T-cell (primary cell): ENCODE data around the gene DCUN1D4. TPM values are rescaled to one million over a fixed set of nuclear protein-coding genes. Genes with fewer than 3 reads are reported as not detected.

Experiments used
- ATAC-seq, 4 experiments: fragments of 200-7000 bp in 3 of 4; fragments of 150-1000 bp in 1 of 4; cut with Tn5 transposase; replicated peaks in 1 of 4; 1 replicate in 3 of 4; 2 replicates in 1 of 4; pipeline ENCODE4 v1.10.0; 2021; ENCODE audit warnings: moderate library complexity in 3 of 4, mild to moderate bottlenecking in 2 of 4, moderate number of reproducible peaks in 1 of 4
- CTCF ChIA-PET, 2 donors: fragments of 300-600 bp; sonication (Branson Sonifier 250); formaldehyde crosslinking; loops; one replicate each; lab custom pipeline; 2022; ENCODE audit warnings: antibody characterized with exemption in 2 of 2; lab: Charles Lee
- POLR2A ChIA-PET, 2 donors: fragments of 300-600 bp; sonication (Branson Sonifier 250); formaldehyde crosslinking; loops; one replicate each; lab custom pipeline; 2022; ENCODE audit warnings: antibody characterized with exemption in 2 of 2; lab: Charles Lee
- DNase-seq, 35 experiments: peaks; one replicate each; pipeline versions ENCODE4 v3.0.0 to v3.0.0-alpha.2; 2013 to 2023
- H3K27ac ChIP-seq: one replicate; pipeline ENCODE4 v1.5.1; 2013; ENCODE audit warnings: low read length
- H3K27me3 ChIP-seq, 2 experiments: replicated peaks in 1 of 2; 1 replicate in 1 of 2; 2 replicates in 1 of 2; pipeline versions ENCODE4 v1.6.1 to v1.7.0; 2013; ENCODE audit warnings: low read length in 1 of 2, mixed read lengths in 1 of 2; ENCODE audit not compliant: control insufficient read depth in 2 of 2, insufficient read depth in 2 of 2; ENCODE audit errors: extremely low read depth in 1 of 2
- H3K36me3 ChIP-seq, 2 donors: 1 replicate in 1 of 2; 2 replicates in 1 of 2; pipeline versions ENCODE4 v1.6.1 to v1.7.0; 2013; ENCODE audit warnings: low read length in 1 of 2; ENCODE audit not compliant: control insufficient read depth in 2 of 2, insufficient read depth in 1 of 2; ENCODE audit errors: extremely low read depth in 1 of 2
- H3K4me1 ChIP-seq, 2 experiments: 1 replicate in 1 of 2; 2 replicates in 1 of 2; pipeline versions ENCODE4 v1.6.1 to v1.7.0; 2013; ENCODE audit warnings: low read length in 2 of 2, mixed read lengths in 1 of 2; ENCODE audit not compliant: insufficient read depth in 2 of 2, control insufficient read depth in 1 of 2; ENCODE audit errors: extremely low read depth in 1 of 2
- H3K4me3 ChIP-seq, 2 donors: 1 replicate in 1 of 2; 2 replicates in 1 of 2; pipeline versions ENCODE4 v1.5.1 to v1.7.0; 2013; ENCODE audit warnings: mild to moderate bottlenecking in 2 of 2, low read length in 1 of 2, moderate library complexity in 1 of 2; ENCODE audit not compliant: control insufficient read depth in 1 of 2; ENCODE audit errors: extremely low read depth in 1 of 2
- H3K9me3 ChIP-seq: 2 replicates; pipeline ENCODE4 v1.7.0; 2013
- H3K27ac Mint-ChIP-seq, 2 donors: one replicate each; pipeline ENCODE4 v1.8.0; 2020 to 2021; ENCODE audit warnings: mild to moderate bottlenecking in 2 of 2, mixed read lengths in 2 of 2
- H3K27me3 Mint-ChIP-seq, 2 donors: one replicate each; pipeline ENCODE4 v1.8.0; 2021 to 2022; ENCODE audit warnings: mixed read lengths in 2 of 2
- H3K36me3 Mint-ChIP-seq: one replicate; pipeline ENCODE4 v1.8.0; 2021; ENCODE audit warnings: mixed read lengths
- H3K4me1 Mint-ChIP-seq, 3 donors: one replicate each; pipeline ENCODE4 v1.8.0; 2020 to 2022; ENCODE audit warnings: mixed read lengths in 3 of 3, mild to moderate bottlenecking in 1 of 3
- H3K4me3 Mint-ChIP-seq, 3 donors: one replicate each; pipeline ENCODE4 v1.8.0; 2020 to 2022; ENCODE audit warnings: mild to moderate bottlenecking in 3 of 3, mixed read lengths in 3 of 3, moderate library complexity in 3 of 3
- H3K9me3 Mint-ChIP-seq, 3 donors: one replicate each; pipeline ENCODE4 v1.8.0; 2020 to 2022; ENCODE audit warnings: mixed read lengths in 3 of 3
- WGBS: methylation state at CpG from one replicate; pipeline ENCODE4 v1.1.5; 2013; ENCODE audit warnings: missing lambda C conversion rate; ENCODE audit not compliant: insufficient coverage; 5-methylcytosine and 5-hydroxymethylcytosine counted together
- total RNA-seq, 35 experiments: library from RNA in 6 of 35; stranded (reverse) in 6 of 35; fragments of 120-200 nt in 1 of 35; gene quantifications; one replicate each; pipeline versions ENCODE4 v1.2.1 to v1.2.4 and lab custom pipeline; 2013 to 2026

Gene DCUN1D4
- total RNA-seq, 5 donors from 2014 or later (not counting 1 experiment from before 2014, with no cell fraction given), result 35.6 to 47.1 (median 37.3) TPM

DNA sequence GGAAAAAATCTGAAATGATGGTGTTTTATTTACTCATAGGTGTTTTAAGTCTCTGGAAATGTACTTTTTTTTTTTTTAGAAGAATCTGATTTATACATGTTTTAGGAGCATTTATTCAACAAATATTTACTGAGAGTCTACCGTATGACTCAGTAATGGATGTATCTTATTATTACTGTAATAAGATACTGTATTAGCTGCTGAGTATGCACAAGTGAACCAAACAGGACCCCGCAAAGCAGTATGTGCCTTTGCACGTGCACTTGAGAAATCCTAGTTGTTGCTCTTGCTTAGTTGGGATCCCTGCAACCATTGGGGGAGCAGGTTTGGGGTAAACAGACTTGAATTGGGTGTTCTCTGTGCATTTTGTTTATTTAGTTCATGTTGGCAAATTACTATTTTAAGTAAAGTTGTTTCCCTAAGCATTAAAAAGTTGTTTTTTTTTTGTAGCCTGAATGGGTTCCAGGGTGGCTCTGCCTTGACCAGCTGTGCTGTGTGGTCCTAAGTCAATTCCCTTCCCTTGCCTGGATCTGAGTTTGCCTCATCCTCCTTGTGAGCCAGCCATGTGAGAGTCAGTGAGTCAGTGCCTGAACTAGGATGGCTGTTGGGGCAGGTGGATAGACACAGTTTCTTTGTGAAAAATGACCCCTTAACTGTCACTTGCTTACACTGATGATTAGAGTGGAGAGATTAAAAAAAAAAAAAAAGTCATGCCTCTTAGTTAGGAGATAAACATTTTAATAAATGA is 27.7 kb downstream of the DCUN1D4 start:
- H3K27me3 ChIP-seq, result no peaks in the 10 kb centered on the region
- DNase-seq (no peak), ATAC-seq (no peak)
- H3K4me3 ChIP-seq, result no peak overlapping the region
- Mint-ChIP-seq H3K9me3 (peaks cover 0 to 4% (median 0%) of the 10 kb centered on the region in 3 donors), H3K27me3 (no peaks in the 10 kb centered on the region), H3K4me3 (no peak overlapping the region), H3K27ac (no peak overlapping the region), H3K36me3 (peaks cover 72% of the 10 kb centered on the region), H3K4me1 (no peaks in the 10 kb centered on the region)
- H3K4me1 ChIP-seq, result no peaks in the 10 kb centered on the region
- H3K27ac ChIP-seq, result no peak overlapping the region
- H3K9me3 ChIP-seq, result no peaks in the 10 kb centered on the region
- 100% methylated on average over 2 of the region's 3 CpGs for WGBS
- POLR2A ChIA-PET, result no interaction called here
- H3K36me3 ChIP-seq, result peaks cover 7 to 50% of the 10 kb centered on the region in 2 donors
- CTCF ChIA-PET, result no interaction called here

DNA sequence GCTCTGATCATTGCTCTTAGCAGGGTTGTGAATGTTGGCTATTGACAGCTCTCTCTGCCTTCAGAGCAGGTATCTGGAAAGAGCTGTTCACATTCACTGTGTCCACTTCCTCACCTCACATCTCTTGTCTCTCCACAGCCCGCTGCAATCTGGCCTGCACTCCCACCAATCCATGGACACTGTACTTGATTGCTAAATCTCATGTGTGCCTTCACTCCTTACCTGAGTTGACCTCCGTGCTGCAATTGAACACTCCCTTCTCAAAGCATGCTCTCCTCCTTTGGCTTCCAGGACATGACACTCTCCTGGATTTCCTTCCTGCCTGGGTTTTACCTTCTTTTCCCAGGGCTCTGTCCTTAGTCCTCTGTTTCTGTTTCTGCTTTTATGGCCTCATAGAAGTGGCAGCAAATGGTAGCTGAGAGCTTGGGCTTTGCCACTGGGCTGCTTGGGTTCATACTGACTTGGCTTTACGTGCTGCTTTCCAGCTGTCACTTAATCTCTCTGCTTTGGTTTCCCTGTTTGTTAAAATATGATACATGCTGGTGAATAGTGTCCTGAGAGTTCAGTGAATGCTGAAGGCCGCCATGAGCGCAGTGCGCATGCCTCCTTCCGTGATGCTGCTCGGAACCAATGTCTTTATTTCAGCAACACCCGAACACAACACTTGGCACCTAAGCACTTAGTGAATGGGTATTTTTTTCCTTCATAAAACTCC is 29.5 kb downstream of the DCUN1D4 start:
- no peaks in the 10 kb centered on the region for H3K27me3 Mint-ChIP-seq
- Histone ChIP-seq H3K36me3 (peaks cover 5 to 47% of the 10 kb centered on the region in 2 donors), H3K27ac (no peak overlapping the region), H3K4me1 (no peaks in the 10 kb centered on the region), H3K27me3 (no peaks in the 10 kb centered on the region), H3K4me3 (no peak overlapping the region), H3K9me3 (no peaks in the 10 kb centered on the region)
- CTCF ChIA-PET, result interaction anchor here in 1 of 2 donors (0.5 kb wide), 1 partner anchor 212 kb away, joined by 3 read pairs; no protein-coding TSS in a partner anchor
- H3K4me3 Mint-ChIP-seq, result no peak overlapping the region
- ATAC-seq (no peak), DNase-seq (no peak)
- POLR2A ChIA-PET, result no interaction called here
- 80% methylated on average over 3 of the region's 9 CpGs for WGBS
- H3K9me3 Mint-ChIP-seq, result peaks cover 0 to 7% (median 0%) of the 10 kb centered on the region in 3 donors
- H3K36me3 Mint-ChIP-seq, result peaks cover 73% of the 10 kb centered on the region
- no peak overlapping the region for H3K27ac Mint-ChIP-seq
- H3K4me1 Mint-ChIP-seq, result no peaks in the 10 kb centered on the region

DNA sequence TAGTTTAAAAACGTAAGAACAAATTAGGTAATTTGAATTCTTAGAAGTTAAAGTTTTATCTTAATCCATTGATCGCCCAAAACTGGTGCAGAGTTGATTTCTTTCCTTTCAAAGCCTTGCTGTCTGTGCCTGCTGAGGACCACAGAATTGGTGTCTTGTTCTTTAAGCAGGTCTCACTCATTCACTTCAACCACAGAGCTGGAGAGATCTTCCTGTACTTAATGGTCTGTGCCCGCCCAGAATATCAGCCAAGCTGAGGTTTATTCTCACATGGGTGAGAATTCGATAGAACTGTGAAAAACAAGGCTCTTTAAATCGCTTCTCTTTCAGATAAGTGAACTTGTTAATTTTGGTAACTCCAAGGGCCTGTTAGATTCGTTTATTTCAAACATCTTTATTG is 31.6 kb downstream of the DCUN1D4 start:
- H3K9me3 Mint-ChIP-seq, result peaks cover 0 to 7% (median 0%) of the 10 kb centered on the region in 3 donors
- no peak overlapping the region for H3K4me3 Mint-ChIP-seq
- H3K4me3 ChIP-seq, result no peak overlapping the region
- H3K4me1 Mint-ChIP-seq, result no peaks in the 10 kb centered on the region
- H3K4me1 ChIP-seq, result no peaks in the 10 kb centered on the region
- DNase-seq (no peak), ATAC-seq (no peak)
- no peaks in the 10 kb centered on the region for H3K27me3 Mint-ChIP-seq
- H3K27ac Mint-ChIP-seq, result no peak overlapping the region
- WGBS, result no CpG with 5 or more reads among the region's 6 CpGs
- ChIA-PET CTCF (no interaction called here), POLR2A (no interaction called here)
- H3K36me3 Mint-ChIP-seq, result peaks cover 80% of the 10 kb centered on the region
- no peak overlapping the region for H3K27ac ChIP-seq
- H3K9me3 ChIP-seq, result no peaks in the 10 kb centered on the region
- no peaks in the 10 kb centered on the region for H3K27me3 ChIP-seq
- H3K36me3 ChIP-seq, result peaks cover 0 to 49% of the 10 kb centered on the region in 2 donors

DNA sequence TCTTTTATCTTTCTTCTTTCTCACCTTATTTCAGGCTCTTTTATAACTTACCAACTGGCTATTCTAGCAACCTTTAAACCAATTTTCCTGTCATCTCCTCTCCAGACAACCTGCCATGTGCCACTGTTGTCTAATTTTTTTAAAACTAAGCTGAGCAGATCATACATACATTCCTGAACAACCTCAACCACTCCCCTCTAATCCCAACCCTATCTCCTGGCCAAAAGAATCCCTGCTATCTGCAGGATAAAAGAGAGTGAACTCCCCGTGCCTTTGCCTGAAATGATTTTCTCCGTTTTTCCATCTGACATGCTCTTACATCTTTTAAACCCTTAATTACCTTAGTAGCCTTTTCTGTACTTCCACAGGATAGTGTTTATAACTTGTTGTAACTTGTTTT is 35.5 kb downstream of the DCUN1D4 start:
- H3K36me3 ChIP-seq, result peaks cover 0 to 42% of the 10 kb centered on the region in 2 donors
- ChIA-PET CTCF (no interaction called here), POLR2A (interaction anchor here in 1 of 2 donors (0.5 kb wide), 1 partner anchor 14 kb away, joined by 3 read pairs; no protein-coding TSS in a partner anchor)
- ATAC-seq (no peak), DNase-seq (no peak)
- peaks cover 66% of the 10 kb centered on the region for H3K36me3 Mint-ChIP-seq
- H3K27me3 Mint-ChIP-seq, result no peaks in the 10 kb centered on the region
- no CpG with 5 or more reads among the region's 2 CpGs for WGBS
- no peaks in the 10 kb centered on the region for H3K4me1 ChIP-seq
- H3K27ac Mint-ChIP-seq, result no peak overlapping the region
- no peak overlapping the region for H3K4me3 ChIP-seq
- H3K27ac ChIP-seq, result no peak overlapping the region
- no peaks in the 10 kb centered on the region for H3K27me3 ChIP-seq
- no peak overlapping the region for H3K4me3 Mint-ChIP-seq
- no peaks in the 10 kb centered on the region for H3K9me3 ChIP-seq
- H3K9me3 Mint-ChIP-seq, result peaks cover 0 to 7% (median 0%) of the 10 kb centered on the region in 3 donors
- H3K4me1 Mint-ChIP-seq, result no peaks in the 10 kb centered on the region

DNA sequence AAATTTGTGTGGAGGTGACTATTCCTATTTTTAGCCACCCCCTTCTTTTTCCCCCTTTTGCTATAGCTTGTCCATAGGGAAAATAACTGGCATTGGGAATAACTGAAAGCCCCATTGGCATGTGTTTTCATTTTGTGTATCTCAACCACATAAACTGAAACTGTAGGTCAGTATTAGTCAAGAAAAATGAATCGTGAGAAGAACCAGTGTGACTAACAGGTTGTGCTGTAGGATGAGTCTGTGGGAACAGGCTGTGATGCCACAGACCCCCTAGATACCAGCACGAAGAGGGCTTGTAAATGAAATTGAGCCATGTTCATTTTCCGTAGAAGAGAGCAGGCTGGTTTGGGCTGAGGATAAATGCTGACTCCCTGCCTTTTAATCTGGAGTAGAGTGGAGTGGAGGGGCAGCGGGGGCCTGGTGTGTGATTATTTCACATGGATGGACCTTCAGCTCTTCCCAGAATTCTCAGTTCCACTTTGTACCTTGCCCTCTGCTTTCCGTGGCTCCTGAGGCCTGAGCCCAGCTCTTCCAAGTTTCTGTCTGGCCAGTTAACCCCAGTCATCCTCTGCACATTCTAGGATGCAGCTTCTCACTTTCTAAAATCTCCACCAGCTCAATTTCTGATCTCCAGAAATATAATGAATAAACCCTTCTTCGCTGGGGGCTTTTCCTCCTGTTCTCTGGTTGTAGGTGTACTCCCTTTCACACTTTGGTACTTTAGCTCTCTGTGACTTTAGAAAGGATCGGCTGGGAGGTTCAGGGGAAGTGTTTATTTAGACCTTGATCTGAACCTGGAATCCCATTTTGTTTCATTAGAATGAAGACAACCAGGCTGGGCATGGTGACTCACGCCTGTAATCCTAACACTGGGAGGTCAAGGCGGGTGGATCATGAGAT is 37.3 kb downstream of the DCUN1D4 start:
- ChIA-PET POLR2A (interaction anchor here in 1 of 2 donors (0.5 kb wide), 1 partner anchor 36 kb away, joined by 3 read pairs; no protein-coding TSS in a partner anchor), CTCF (no interaction called here)
- Mint-ChIP-seq H3K27me3 (no peaks in the 10 kb centered on the region), H3K36me3 (peaks cover 54% of the 10 kb centered on the region), H3K4me3 (no peak overlapping the region), H3K9me3 (peaks cover 0 to 7% (median 0%) of the 10 kb centered on the region in 3 donors), H3K27ac (no peak overlapping the region), H3K4me1 (peaks cover 0 to 10% (median 2%) of the 10 kb centered on the region in 3 donors)
- Histone ChIP-seq H3K4me1 (peaks cover 0 to 2% of the 10 kb centered on the region in 2 experiments), H3K36me3 (peaks cover 0 to 28% of the 10 kb centered on the region in 2 donors), H3K9me3 (no peaks in the 10 kb centered on the region), H3K4me3 (no peak overlapping the region), H3K27me3 (no peaks in the 10 kb centered on the region), H3K27ac (no peak overlapping the region)
- no peak for ATAC-seq
- WGBS, result 90% methylated on average over 5 of the region's 9 CpGs
- DNase-seq, result no peak

DNA sequence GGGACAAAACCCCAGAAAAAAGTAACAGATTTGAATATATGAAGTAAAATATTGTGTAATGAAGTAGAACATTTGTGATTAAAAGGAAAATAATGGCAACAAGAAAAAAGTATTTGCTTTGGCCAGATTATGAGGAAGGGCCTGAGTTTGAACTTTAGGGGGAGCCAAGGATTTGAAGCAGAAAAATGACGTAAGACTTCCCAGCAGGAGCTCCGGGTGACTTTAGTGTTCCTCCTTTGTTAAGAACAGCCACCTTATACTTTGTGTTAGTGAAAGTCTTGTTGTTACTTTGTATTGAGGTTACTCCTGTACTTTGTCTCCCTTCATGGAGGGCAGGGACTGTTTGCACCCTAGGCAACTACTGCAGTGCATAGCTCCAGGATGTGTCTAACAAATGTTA is 41.1 kb downstream of the DCUN1D4 start:
- Histone ChIP-seq H3K9me3 (no peaks in the 10 kb centered on the region), H3K4me3 (no peak overlapping the region), H3K4me1 (peaks cover 0 to 2% of the 10 kb centered on the region in 2 experiments), H3K27me3 (no peaks in the 10 kb centered on the region), H3K27ac (no peak overlapping the region), H3K36me3 (peaks cover 0 to 19% of the 10 kb centered on the region in 2 donors)
- no peak for ATAC-seq
- H3K27me3 Mint-ChIP-seq, result no peaks in the 10 kb centered on the region
- H3K4me3 Mint-ChIP-seq, result no peak overlapping the region
- no CpG with 5 or more reads among the region's 2 CpGs for WGBS
- POLR2A ChIA-PET, result no interaction called here
- peaks cover 0 to 10% (median 2%) of the 10 kb centered on the region in 3 donors for H3K4me1 Mint-ChIP-seq
- H3K27ac Mint-ChIP-seq, result no peak overlapping the region
- H3K9me3 Mint-ChIP-seq, result no peaks in the 10 kb centered on the region
- DNase-seq, result no peak
- peaks cover 45% of the 10 kb centered on the region for H3K36me3 Mint-ChIP-seq
- CTCF ChIA-PET, result interaction anchor here (0.6 to 1.2 kb wide), 3 partner anchors 8 to 22 kb away, joined by 3 read pairs; no protein-coding TSS in a partner anchor
